ENCODE results near the gene NOC2L.

Gene NOC2L

DNA sequence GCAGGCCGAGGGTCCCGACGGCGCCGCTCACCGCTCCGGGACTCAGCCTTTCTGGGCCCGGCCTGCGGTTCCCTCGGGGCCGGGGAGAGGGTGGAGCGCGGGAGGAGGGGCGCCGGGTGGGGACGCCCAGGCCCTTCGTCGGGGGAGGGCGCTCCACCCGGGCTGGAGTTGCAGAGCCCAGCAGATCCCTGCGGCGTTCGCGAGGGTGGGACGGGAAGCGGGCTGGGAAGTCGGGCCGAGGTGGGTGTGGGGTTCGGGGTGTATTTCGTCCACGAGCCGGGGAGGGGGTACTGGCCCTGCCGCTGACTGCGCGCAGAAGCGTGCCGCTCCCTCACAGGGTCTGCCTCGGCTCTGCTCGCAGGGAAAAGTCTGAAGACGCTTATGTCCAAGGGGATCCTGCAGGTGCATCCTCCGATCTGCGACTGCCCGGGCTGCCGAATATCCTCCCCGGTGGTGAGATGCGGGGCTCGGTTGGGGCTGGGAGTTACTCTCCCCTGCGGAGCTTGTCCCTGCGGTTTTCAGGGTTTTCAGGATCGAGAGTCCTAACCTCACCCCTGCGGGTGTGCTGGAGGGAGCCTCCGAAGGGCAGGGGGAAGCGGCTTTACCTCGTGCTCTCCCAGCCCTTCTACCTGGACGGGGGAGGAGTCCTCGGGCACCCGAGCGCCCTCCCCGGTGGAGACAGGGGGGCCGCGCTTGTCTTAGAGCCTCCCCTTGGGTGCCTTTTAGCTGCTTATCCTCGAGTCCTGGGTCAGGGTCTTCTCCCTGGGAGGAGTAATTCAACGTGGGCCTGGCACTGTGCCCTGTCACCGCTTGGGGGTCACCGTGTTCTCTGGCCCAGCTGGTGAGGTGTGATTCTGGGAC lies 33.3 kb downstream of the NOC2L start:
- no peaks in the 10 kb centered on the region for H3K36me3 ChIP-seq (ENCODE audit: insufficient read depth, low read depth, low read length)
- H3K9ac ChIP-seq (ENCODE audit: low read depth, low read length) = no peak overlapping the region
- H3K27me3 ChIP-seq (ENCODE audit: insufficient read depth, low read length) = peaks cover 100% of the 10 kb centered on the region
- no peak overlapping the region for H3K27ac ChIP-seq (ENCODE audit: low read length)
- no peaks in the 10 kb centered on the region for H3K9me3 ChIP-seq (ENCODE audit: insufficient read depth, low read depth, low read length)
- peak overlapping the region; percentile 38; the same call in 1 of the 2 replicates for H3K4me3 ChIP-seq (ENCODE audit: low read length)
- H3K4me1 ChIP-seq (ENCODE audit: insufficient read depth, low read length) = no peaks in the 10 kb centered on the region; the same call in 1 of the 2 replicates

DNA sequence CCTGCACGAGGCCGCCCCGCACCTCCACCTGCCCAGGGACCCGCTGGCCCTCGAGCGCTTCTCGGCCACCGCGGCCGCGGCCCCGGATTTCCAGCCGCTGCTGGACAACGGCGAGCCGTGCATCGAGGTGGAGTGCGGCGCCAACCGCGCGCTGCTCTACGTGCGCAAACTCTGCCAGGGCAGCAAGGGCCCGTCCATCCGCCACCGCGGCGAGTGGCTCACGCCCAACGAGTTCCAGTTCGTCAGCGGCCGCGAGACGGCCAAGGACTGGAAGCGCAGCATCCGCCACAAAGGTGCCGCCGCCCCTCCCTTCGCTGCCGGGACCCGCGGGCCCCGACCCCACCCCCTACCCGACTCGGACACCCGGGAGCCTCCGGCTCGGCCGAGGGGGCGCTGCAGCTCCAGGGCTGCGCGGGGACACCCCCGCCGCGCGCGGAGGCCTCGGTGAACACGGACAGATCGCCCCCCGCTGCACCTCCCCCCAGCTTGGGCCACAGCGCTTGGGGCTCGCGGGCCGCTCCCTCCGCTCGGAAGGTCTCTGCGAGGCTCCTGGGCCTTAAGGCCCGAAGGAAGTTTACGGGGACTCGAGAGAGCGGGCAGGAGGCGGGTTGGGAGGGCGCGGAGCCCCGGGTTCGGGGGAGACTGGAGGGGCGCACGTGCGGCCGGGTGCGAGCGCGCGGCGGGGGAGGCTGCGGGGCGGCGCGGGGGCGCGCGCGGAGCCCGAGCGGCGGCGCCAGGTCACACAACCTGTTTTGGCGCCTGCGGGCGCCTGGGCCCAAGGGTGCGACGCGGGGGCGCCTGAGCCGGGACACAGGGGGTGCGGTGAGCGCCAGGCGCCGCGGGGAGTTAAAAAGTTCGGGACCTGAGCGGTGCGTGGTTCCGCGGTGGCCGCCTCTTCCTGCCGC lies 34.1 kb downstream of the NOC2L start:
- H3K9me3 ChIP-seq (ENCODE audit: insufficient read depth, low read depth, low read length) = no peaks in the 10 kb centered on the region
- H3K27me3 ChIP-seq (ENCODE audit: insufficient read depth, low read length) = peaks cover 100% of the 10 kb centered on the region
- no peak overlapping the region for H3K27ac ChIP-seq (ENCODE audit: low read length)
- no peak overlapping the region for H3K9ac ChIP-seq (ENCODE audit: low read depth, low read length)
- H3K4me3 ChIP-seq (ENCODE audit: low read length) = peak overlapping the region; percentile 43; the same call in 1 of the 2 replicates
- H3K36me3 ChIP-seq (ENCODE audit: insufficient read depth, low read depth, low read length) = no peaks in the 10 kb centered on the region
- no peaks in the 10 kb centered on the region; the same call in 1 of the 2 replicates for H3K4me1 ChIP-seq (ENCODE audit: insufficient read depth, low read length)

DNA sequence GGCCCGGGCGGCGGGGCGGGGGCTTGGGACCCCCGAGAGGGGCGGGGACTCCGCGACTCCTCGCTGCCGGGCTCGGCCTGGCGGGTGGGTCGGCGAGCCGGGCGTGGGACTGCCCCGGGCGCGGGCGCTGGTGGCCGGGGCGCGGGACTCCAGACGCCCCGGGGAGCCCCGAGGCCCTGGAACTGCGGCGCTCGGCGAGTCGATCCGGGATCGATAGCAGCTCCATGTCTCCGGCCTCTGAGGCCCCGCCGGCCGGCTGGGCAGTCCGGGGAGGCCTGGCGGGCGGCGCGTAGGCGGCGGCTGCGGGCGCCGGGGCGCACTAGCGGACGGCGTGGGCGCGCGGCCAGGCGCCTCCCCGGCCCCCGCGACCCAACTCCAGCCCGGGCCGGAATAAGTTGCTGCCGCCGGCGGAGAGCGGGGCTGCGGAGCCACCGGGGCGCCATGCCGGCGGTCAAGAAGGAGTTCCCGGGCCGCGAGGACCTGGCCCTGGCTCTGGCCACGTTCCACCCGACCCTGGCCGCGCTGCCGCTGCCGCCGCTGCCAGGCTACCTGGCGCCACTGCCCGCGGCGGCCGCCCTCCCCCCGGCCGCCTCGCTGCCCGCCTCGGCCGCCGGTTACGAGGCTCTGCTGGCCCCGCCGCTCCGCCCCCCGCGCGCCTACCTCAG lies 34.9 kb downstream of the NOC2L start:
- Histone ChIP-seq H3K4me1 (ENCODE audit: insufficient read depth, low read length) (no peaks in the 10 kb centered on the region; the same call in 1 of the 2 replicates), H3K36me3 (ENCODE audit: insufficient read depth, low read depth, low read length) (no peaks in the 10 kb centered on the region), H3K4me3 (ENCODE audit: low read length) (no peak overlapping the region; the same call in 1 of the 2 replicates), H3K9ac (ENCODE audit: low read depth, low read length) (no peak overlapping the region), H3K27ac (ENCODE audit: low read length) (no peak overlapping the region), H3K27me3 (ENCODE audit: insufficient read depth, low read length) (peaks cover 100% of the 10 kb centered on the region), H3K9me3 (ENCODE audit: insufficient read depth, low read depth, low read length) (no peaks in the 10 kb centered on the region)

DNA sequence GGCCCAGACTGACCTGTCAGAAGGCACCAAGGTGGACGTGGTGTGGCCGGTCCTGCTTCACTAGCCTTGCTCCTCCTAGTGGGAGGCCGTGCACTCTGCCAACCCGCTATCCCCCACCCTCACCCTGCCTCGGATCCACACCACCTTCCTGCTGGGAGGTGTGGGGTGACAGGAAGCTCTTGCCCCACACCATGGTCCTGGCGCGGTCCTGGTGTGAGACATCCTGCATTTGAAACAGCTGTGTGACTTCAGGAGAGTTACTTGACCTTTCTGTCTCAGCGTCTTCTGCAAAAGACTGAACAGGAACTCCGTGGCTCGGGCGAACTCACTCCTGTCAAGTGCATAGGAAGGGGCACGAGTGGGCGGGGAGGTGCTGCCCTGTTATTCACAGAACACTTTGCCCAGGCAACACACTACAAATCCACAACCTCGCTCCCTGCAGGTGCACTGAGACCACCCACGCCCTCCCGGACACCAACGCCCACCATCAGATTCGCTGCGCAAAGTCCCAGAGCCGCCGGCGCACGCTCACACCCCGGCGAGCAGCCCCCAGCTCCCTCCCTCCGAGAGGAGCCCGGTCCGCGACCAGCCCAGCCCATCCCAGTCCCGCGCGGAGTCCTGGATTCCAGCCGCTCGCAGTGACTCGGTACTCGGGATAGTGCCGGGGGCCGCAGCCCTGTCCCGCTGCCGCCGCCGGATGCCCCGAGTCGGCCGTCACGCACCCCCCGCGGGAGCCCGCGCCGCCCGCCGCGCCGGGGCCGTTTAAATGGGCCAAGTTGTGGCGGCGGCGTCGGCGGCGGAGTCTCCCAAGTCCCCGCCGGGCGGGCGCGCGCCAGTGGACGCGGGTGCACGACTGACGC lies 35.7 kb downstream of the NOC2L start, which contains the start of gene SAMD11:
Gene SAMD11 (plus strand): TSS at position 793 of the 860 bp plus-strand sequence. CDS start 509 bp downstream, outside the sequence.
- Histone ChIP-seq H3K27ac (ENCODE audit: low read length) (no peak within 1 kb of the TSS), H3K9me3 (ENCODE audit: insufficient read depth, low read depth, low read length) (no peaks in the 10 kb centered on the region), H3K27me3 (ENCODE audit: insufficient read depth, low read length) (peaks cover 100% of the 10 kb centered on the region), H3K36me3 (ENCODE audit: insufficient read depth, low read depth, low read length) (no peaks in the 10 kb centered on the region), H3K9ac (ENCODE audit: low read depth, low read length) (no peak within 1 kb of the TSS), H3K4me3 (ENCODE audit: low read length) (peak within 1 kb of the TSS; percentile 43; the same call in 1 of the 2 replicates), H3K4me1 (ENCODE audit: insufficient read depth, low read length) (no peaks in the 10 kb centered on the region; the same call in 1 of the 2 replicates)

DNA sequence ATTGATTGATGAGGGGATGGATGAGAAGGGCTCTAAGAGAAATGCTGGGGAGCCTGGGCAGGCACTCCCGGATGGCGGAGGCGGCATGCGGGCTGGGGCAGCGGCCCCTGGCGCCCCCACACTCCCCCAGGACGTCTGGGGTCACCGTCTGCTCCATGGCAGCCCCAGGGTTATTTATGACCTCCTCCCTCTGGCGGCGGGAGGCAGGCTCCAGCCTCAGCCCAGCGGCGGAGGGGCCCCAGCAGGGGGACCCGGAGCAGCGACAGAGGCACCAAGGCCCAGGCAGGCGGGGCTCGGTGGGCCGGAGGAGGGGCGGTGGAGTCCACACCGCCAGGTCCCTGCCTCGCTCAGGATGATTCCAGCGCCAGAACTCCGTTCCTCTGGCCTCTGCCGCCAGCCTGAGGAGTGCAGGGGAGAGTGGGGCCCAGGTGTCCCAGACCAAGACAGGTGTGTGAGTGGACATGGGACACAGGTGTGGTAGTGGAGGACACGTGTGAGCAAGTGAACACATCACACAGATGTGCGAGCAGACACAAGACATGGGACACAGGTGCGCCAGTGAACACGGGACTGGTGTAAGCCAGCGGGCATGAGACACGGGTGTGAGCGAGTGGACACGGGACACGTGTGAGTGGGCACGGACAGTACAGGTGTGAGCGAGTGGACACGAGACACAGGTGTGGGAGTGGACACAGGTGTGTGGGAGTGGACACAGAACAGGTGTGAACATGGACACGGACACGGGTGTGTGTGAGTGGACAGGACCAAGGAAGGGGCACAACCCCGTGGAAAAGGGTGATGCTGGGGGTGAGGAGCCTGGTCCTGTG lies 37.8 kb downstream of the NOC2L start:
- Histone ChIP-seq H3K4me1 (ENCODE audit: insufficient read depth, low read length) (no peaks in the 10 kb centered on the region; the same call in 1 of the 2 replicates), H3K27ac (ENCODE audit: low read length) (no peak overlapping the region), H3K9me3 (ENCODE audit: insufficient read depth, low read depth, low read length) (no peaks in the 10 kb centered on the region), H3K4me3 (ENCODE audit: low read length) (peak overlapping the region; percentile 12; the same call in 1 of the 2 replicates), H3K36me3 (ENCODE audit: insufficient read depth, low read depth, low read length) (no peaks in the 10 kb centered on the region), H3K27me3 (ENCODE audit: insufficient read depth, low read length) (peaks cover 98% of the 10 kb centered on the region), H3K9ac (ENCODE audit: low read depth, low read length) (no peak overlapping the region)

DNA sequence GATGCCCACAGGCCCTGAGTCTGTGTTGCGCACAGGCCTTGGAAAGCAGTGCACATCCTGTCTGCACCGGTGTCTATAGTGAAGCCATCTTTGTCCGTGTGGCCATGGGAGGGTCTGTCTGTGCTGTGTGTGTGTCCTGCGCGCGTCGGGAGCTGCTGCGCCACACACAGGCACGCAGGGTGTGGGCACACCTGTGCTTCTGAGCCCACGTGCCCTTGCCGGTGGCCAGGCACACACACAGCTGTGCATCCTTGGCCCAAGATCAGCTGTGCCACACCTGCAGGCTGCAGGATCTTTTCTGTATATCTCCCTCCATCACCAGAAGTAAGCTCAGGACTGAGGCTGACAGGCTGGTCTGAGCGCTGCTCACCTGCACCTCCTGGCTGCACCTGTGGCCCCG lies 38.5 kb downstream of the NOC2L start:
- H3K27ac ChIP-seq (ENCODE audit: low read length) = no peak overlapping the region
- no peak overlapping the region for H3K9ac ChIP-seq (ENCODE audit: low read depth, low read length)
- no peaks in the 10 kb centered on the region; the same call in 1 of the 2 replicates for H3K4me1 ChIP-seq (ENCODE audit: insufficient read depth, low read length)
- H3K9me3 ChIP-seq (ENCODE audit: insufficient read depth, low read depth, low read length) = no peaks in the 10 kb centered on the region
- H3K27me3 ChIP-seq (ENCODE audit: insufficient read depth, low read length) = peaks cover 98% of the 10 kb centered on the region
- H3K4me3 ChIP-seq (ENCODE audit: low read length) = peak overlapping the region; percentile 12; the same call in 1 of the 2 replicates
- H3K36me3 ChIP-seq (ENCODE audit: insufficient read depth, low read depth, low read length) = no peaks in the 10 kb centered on the region

DNA sequence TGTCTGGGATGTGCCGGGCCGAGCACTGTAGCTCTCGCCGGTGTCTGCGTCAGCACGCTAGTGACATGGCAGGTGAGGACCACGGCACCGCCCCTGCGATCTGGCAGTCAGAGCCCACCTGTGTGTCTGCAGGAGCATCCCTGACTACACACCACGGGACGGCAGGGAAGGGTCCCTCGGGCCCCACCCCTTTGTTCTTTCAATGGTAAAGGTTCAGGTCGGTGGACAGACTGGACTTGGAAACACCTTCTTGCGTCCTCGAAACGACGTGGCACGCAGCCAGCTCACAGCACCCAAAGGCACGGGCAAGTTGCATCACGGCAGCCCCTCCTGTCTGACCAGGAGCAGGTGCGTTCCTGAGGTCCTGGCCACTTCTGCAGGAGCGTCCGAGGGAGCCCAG lies 39.0 kb downstream of the NOC2L start:
- H3K36me3 ChIP-seq (ENCODE audit: insufficient read depth, low read depth, low read length) = no peaks in the 10 kb centered on the region
- no peaks in the 10 kb centered on the region for H3K9me3 ChIP-seq (ENCODE audit: insufficient read depth, low read depth, low read length)
- H3K9ac ChIP-seq (ENCODE audit: low read depth, low read length) = no peak overlapping the region
- no peaks in the 10 kb centered on the region; the same call in 1 of the 2 replicates for H3K4me1 ChIP-seq (ENCODE audit: insufficient read depth, low read length)
- peaks cover 98% of the 10 kb centered on the region for H3K27me3 ChIP-seq (ENCODE audit: insufficient read depth, low read length)
- no peak overlapping the region for H3K27ac ChIP-seq (ENCODE audit: low read length)
- H3K4me3 ChIP-seq (ENCODE audit: low read length) = no peak overlapping the region

DNA sequence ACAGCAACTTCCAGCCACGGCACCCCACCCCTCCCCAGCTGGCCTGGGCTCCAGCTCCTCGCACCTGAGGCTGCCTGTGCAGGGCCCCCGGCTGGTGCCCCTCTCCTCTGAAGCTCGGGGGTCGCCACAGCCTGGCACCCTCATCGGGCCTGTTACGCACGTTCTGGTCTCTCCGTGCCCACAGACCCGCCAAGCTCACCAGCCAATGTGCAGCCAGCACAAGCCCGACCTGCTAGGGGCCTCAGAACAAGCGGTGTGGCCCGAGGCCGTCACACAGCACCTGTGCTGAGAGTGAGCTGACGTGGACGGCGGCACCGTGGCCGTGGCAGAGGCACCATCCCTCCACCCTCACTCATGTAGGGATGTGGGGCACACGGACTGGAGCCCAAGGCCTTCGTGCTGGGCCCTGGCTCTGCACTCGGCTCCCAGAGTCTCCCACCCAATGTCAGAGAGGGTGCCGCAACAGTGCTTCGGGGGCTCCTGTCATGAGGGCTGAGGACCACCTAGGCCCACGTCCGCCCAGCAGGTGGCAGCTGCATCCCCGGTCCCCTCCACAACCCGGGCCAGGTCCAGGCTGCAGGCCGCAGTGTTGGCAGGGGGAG lies 39.7 kb downstream of the NOC2L start:
- no peak overlapping the region for H3K27ac ChIP-seq (ENCODE audit: low read length)
- no peak overlapping the region for H3K9ac ChIP-seq (ENCODE audit: low read depth, low read length)
- H3K4me1 ChIP-seq (ENCODE audit: insufficient read depth, low read length) = no peaks in the 10 kb centered on the region; the same call in 1 of the 2 replicates
- no peaks in the 10 kb centered on the region for H3K9me3 ChIP-seq (ENCODE audit: insufficient read depth, low read depth, low read length)
- peaks cover 98% of the 10 kb centered on the region for H3K27me3 ChIP-seq (ENCODE audit: insufficient read depth, low read length)
- no peaks in the 10 kb centered on the region for H3K36me3 ChIP-seq (ENCODE audit: insufficient read depth, low read depth, low read length)
- H3K4me3 ChIP-seq (ENCODE audit: low read length) = no peak overlapping the region

DNA sequence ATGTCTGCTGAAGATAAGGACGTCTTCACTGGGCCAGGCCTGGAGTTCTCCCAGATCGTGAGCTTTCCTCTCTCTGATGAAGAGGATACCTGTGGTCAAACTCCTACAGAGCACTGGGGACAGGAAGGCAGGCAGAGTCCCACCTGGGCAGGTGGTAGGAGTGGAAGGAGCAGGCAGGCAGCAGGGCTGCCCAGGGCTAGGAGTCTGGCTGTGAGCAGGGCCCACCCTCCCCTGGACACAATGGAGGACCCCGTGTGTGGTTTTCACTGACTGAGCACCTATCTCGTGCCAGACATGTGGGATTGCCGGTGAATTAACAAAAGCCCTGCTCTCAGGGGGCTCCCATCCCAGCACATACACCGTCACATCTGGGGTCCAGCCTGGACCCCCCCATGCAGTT lies 40.2 kb downstream of the NOC2L start:
- H3K9me3 ChIP-seq (ENCODE audit: insufficient read depth, low read depth, low read length) = no peaks in the 10 kb centered on the region
- H3K27me3 ChIP-seq (ENCODE audit: insufficient read depth, low read length) = peaks cover 98% of the 10 kb centered on the region
- no peak overlapping the region for H3K4me3 ChIP-seq (ENCODE audit: low read length)
- H3K36me3 ChIP-seq (ENCODE audit: insufficient read depth, low read depth, low read length) = no peaks in the 10 kb centered on the region
- H3K27ac ChIP-seq (ENCODE audit: low read length) = no peak overlapping the region
- no peaks in the 10 kb centered on the region; the same call in 1 of the 2 replicates for H3K4me1 ChIP-seq (ENCODE audit: insufficient read depth, low read length)
- no peak overlapping the region for H3K9ac ChIP-seq (ENCODE audit: low read depth, low read length)
